A673 (cell line): ENCODE measurements around the gene BAAT.

Experiments
- CTCF ChIP-seq: fragments of 300-800, 200-600 bp; sonication (generic); conservative IDR thresholded peaks from 2 replicates; pipeline ENCODE4 v1.5.1; 2017; ENCODE audit warnings: low read depth, mild to moderate bottlenecking, antibody characterized with exemption, low read length, moderate library complexity, mixed read lengths
- EZH2 ChIP-seq: fragments of 200-600 bp; sonication (generic); IDR thresholded peaks from 2 replicates; pipeline ENCODE4 v1.6.1; 2017; ENCODE audit warnings: borderline replicate concordance, low read depth, mild to moderate bottlenecking, mixed read lengths, antibody characterized with exemption, low read length; ENCODE audit not compliant: poor library complexity, severe bottlenecking

- TF ChIP-seq CTCF: no peak
- no peak for TF ChIP-seq EZH2
Measured at GRCh38 chr9:101354143-101354764, 30.6 kb downstream of the BAAT start.
